PC-3 (cell line): Measurements from ENCODE around the gene GABRA5. TPM values are rescaled to one million over a fixed set of nuclear protein-coding genes. Genes with fewer than 3 reads are reported as not detected.

Source experiments
- ATAC-seq: fragments of 200-7000 bp; cut with Tn5 transposase; 2 replicates; pipeline ENCODE4 v1.9.1; 2020; ENCODE audit warnings: mild to moderate bottlenecking, moderate library complexity
- BruUV-seq: library from RNA; stranded (reverse); fragments of 400-500 nt; replicated peaks from 2 replicates; lab custom pipeline; 2021; lab: Mats Ljungman, UMichigan
- CTCF ChIA-PET: fragments of 300-600 bp; sonication (Branson Sonifier 250); formaldehyde crosslinking; loops from one replicate; lab custom pipeline; 2022; ENCODE audit warnings: antibody characterized with exemption; lab: Charles Lee
- POLR2A ChIA-PET: fragments of 300-600 bp; sonication (Branson Sonifier 250); formaldehyde crosslinking; loops from one replicate; lab custom pipeline; 2022; ENCODE audit warnings: antibody characterized with exemption; ENCODE audit not compliant: unreplicated experiment; lab: Charles Lee
- DNase-seq: peaks from one replicate; pipeline ENCODE4 v3.0.0-alpha.2; 2015
- H2AFZ ChIP-seq: fragments of 300-600 bp; sonication (generic); 2 replicates; pipeline ENCODE4 v1.6.0; 2016; ENCODE audit warnings: antibody characterized with exemption, low read length
- H3F3A ChIP-seq: fragments of 300-600 bp; sonication (generic); one replicate; pipeline ENCODE4 v1.6.0; 2017; ENCODE audit warnings: antibody characterized with exemption, low read length, control low read depth, mild to moderate bottlenecking; ENCODE audit not compliant: unreplicated experiment
- H3K27ac ChIP-seq: fragments of 300-600 bp; sonication (generic); 2 replicates; pipeline ENCODE4 v1.5.1; 2016; ENCODE audit warnings: mild to moderate bottlenecking, low read length
- H3K27me3 ChIP-seq: fragments of 300-600 bp; sonication (generic); 2 replicates; pipeline ENCODE4 v1.6.1; 2016; ENCODE audit warnings: low read length, mixed read lengths
- H3K36me3 ChIP-seq: fragments of 300-600 bp; sonication (generic); 2 replicates; pipeline ENCODE4 v1.6.1; 2016; ENCODE audit warnings: low read depth, mixed run types, low read length, mixed read lengths
- H3K4me1 ChIP-seq: fragments of 300-600 bp; sonication (generic); 2 replicates; pipeline ENCODE4 v1.5.1; 2016; ENCODE audit warnings: low read length; ENCODE audit not compliant: insufficient read depth
- H3K4me2 ChIP-seq: fragments of 300-600 bp; sonication (generic); 2 replicates; pipeline ENCODE4 v1.6.0; 2016; ENCODE audit warnings: low read length
- H3K4me3 ChIP-seq: fragments of 300-600 bp; sonication (generic); 2 replicates; pipeline ENCODE4 v1.5.1; 2016; ENCODE audit warnings: mild to moderate bottlenecking, low read length, mixed read lengths
- H3K79me2 ChIP-seq: fragments of 300-600 bp; sonication (generic); 2 replicates; pipeline ENCODE4 v1.6.1; 2017; ENCODE audit warnings: low read length, mixed read lengths
- H3K9ac ChIP-seq: fragments of 300-600 bp; sonication (generic); 2 replicates; pipeline ENCODE4 v1.6.0; 2016; ENCODE audit warnings: mild to moderate bottlenecking, low read length
- H3K9me2 ChIP-seq: fragments of 300-600 bp; sonication (generic); replicated peaks from 2 replicates; pipeline ENCODE4 v1.6.1; 2016; ENCODE audit warnings: mixed run types, low read length, mixed read lengths
- H3K9me3 ChIP-seq: fragments of 300-600 bp; sonication (generic); 2 replicates; pipeline ENCODE4 v1.6.1; 2016; ENCODE audit warnings: low read length, mixed read lengths
- H4K20me1 ChIP-seq: fragments of 300-600 bp; sonication (generic); 2 replicates; pipeline ENCODE4 v1.6.1; 2016; ENCODE audit warnings: low read length, mixed read lengths
- CTCF ChIP-seq: fragments of 300-600 bp; sonication (generic); conservative IDR thresholded peaks from 2 replicates; pipeline ENCODE4 v1.5.1; 2017; ENCODE audit warnings: antibody characterized with exemption, low read depth, mild to moderate bottlenecking, low read length
- EZH2 ChIP-seq: fragments of 300-600 bp; sonication (generic); IDR thresholded peaks from one replicate; pipeline ENCODE4 v1.6.1; 2017; ENCODE audit warnings: antibody characterized with exemption, mild to moderate bottlenecking, low read length; ENCODE audit not compliant: unreplicated experiment
- EZH2phosphoT487 ChIP-seq: fragments of 300-600 bp; sonication (generic); IDR thresholded peaks from 2 replicates; pipeline ENCODE4 v1.6.1; 2018; ENCODE audit warnings: mild to moderate bottlenecking, antibody characterized with exemption, low read length, borderline replicate concordance
- intact Hi-C: fragments of 100-400 bp; cut with micrococcal nuclease; formaldehyde crosslinking; loops from 2 replicates; pipeline ENCODE4 v1.9.0; 2023
- total RNA-seq: library from RNA; depleted of rRNA; stranded (reverse); fragments of >200 nt; gene quantifications from 2 replicates; pipeline ENCODE4 v1.2.3, GENCODE V29; 2014

GABRA5 gene
- total RNA-seq, 1 experiment from 2014 or later = not detected

GRCh38 chr15:26838742-26839460, 28.0 kb upstream of the GABRA5 start:
- ATAC-seq (no peak), DNase-seq (peak; percentile 25)
- no peak overlapping the region for H3K4me2 ChIP-seq
- H3F3A ChIP-seq = no peaks in the 10 kb centered on the region
- CTCF ChIA-PET = no interaction called here
- no TSS peak for BruUV-seq
- peaks cover 25% of the 10 kb centered on the region for H3K9me3 ChIP-seq
- no peaks in the 10 kb centered on the region for H4K20me1 ChIP-seq
- no peak overlapping the region for H3K4me3 ChIP-seq
- no peak overlapping the region for H2AFZ ChIP-seq
- H3K4me1 ChIP-seq = no peaks in the 10 kb centered on the region
- no peak overlapping the region for H3K27ac ChIP-seq
- intact Hi-C loops = no loop called here
- H3K36me3 ChIP-seq = no peaks in the 10 kb centered on the region
- H3K9me2 ChIP-seq = no peaks in the 10 kb centered on the region
- TF ChIP-seq CTCF (peak; percentile 69), EZH2phosphoT487 (no peak)
- POLR2A ChIA-PET = no interaction called here
- H3K79me2 ChIP-seq = no peaks in the 10 kb centered on the region
- H3K27me3 ChIP-seq = peaks cover 6% of the 10 kb centered on the region; the same call in 1 of the 2 replicates
- no peak overlapping the region for H3K9ac ChIP-seq

GRCh38 chr15:26841514-26841913, 25.3 kb upstream of the GABRA5 start:
- ChIA-PET POLR2A (no interaction called here), CTCF (no interaction called here)
- intact Hi-C loops = no loop called here
- TF ChIP-seq CTCF (no peak), EZH2 (no peak), EZH2phosphoT487 (no peak)
- H4K20me1 ChIP-seq = no peaks in the 10 kb centered on the region
- no peak overlapping the region for H3K4me2 ChIP-seq
- no peaks in the 10 kb centered on the region for H3K9me2 ChIP-seq
- no peaks in the 10 kb centered on the region for H3K36me3 ChIP-seq
- H3K4me1 ChIP-seq = no peaks in the 10 kb centered on the region
- no TSS peak for BruUV-seq
- H3K4me3 ChIP-seq = no peak overlapping the region
- H3K9me3 ChIP-seq = peaks cover 11% of the 10 kb centered on the region; the same call in 1 of the 2 replicates
- ATAC-seq = no peak
- H3K27ac ChIP-seq = no peak overlapping the region
- H3K27me3 ChIP-seq = peaks cover 8% of the 10 kb centered on the region; the same call in 1 of the 2 replicates
- no peak overlapping the region for H3K9ac ChIP-seq
- H2AFZ ChIP-seq = no peak overlapping the region
- no peak for DNase-seq
- H3K79me2 ChIP-seq = no peaks in the 10 kb centered on the region
- no peaks in the 10 kb centered on the region for H3F3A ChIP-seq

- intact Hi-C loops = no loop called here
- Histone ChIP-seq H3K4me3 (no peak overlapping the region), H3K27me3 (peaks cover 9% of the 10 kb centered on the region; the same call in 1 of the 2 replicates), H3K36me3 (no peaks in the 10 kb centered on the region), H3K9ac (no peak overlapping the region), H3K9me2 (no peaks in the 10 kb centered on the region), H3F3A (no peaks in the 10 kb centered on the region), H3K79me2 (no peaks in the 10 kb centered on the region), H3K4me2 (no peak overlapping the region), H4K20me1 (no peaks in the 10 kb centered on the region), H3K9me3 (peaks cover 7% of the 10 kb centered on the region; the same call in 1 of the 2 replicates), H3K27ac (no peak overlapping the region), H2AFZ (no peak overlapping the region), H3K4me1 (no peaks in the 10 kb centered on the region)
- no peak for TF ChIP-seq CTCF
- no peak for TF ChIP-seq EZH2
- no peak for TF ChIP-seq EZH2phosphoT487
- POLR2A ChIA-PET = no interaction called here
- no TSS peak for BruUV-seq
- CTCF ChIA-PET = no interaction called here
- DNase-seq (no peak), ATAC-seq (no peak)
These were observed 24.9 kb upstream of the GABRA5 start for GRCh38 chr15:26841941-26842340.
